KMS-11 (cell line): Measurements from ENCODE around the gene WDR18.

Experiments used
- H2AFZ ChIP-seq: fragments of 200-600 bp; sonication (generic); 2 replicates; pipeline ENCODE4 v1.6.1; 2016; ENCODE audit warnings: antibody characterized with exemption, mixed run types, low read depth
- H3K27ac ChIP-seq: fragments of 200-600 bp; sonication (generic); 2 replicates; pipeline ENCODE4 v1.6.1; 2016; ENCODE audit warnings: mild to moderate bottlenecking, mixed run types
- H3K27me3 ChIP-seq: fragments of 200-600 bp; sonication (generic); 2 replicates; pipeline ENCODE4 v1.6.1; 2017; ENCODE audit warnings: mild to moderate bottlenecking, low read depth, mixed run types, moderate library complexity; ENCODE audit not compliant: insufficient read depth
- H3K36me3 ChIP-seq: fragments of 200-600 bp; sonication (generic); 2 replicates; pipeline ENCODE4 v1.6.1; 2017; ENCODE audit warnings: mild to moderate bottlenecking, mixed run types; ENCODE audit not compliant: insufficient read depth
- H3K4me1 ChIP-seq: fragments of 200-600 bp; sonication (generic); 2 replicates; pipeline ENCODE4 v1.6.1; 2016; ENCODE audit warnings: mild to moderate bottlenecking, low read depth, mixed run types; ENCODE audit not compliant: poor library complexity, severe bottlenecking
- H3K4me2 ChIP-seq: fragments of 200-600 bp; sonication (generic); 2 replicates; pipeline ENCODE4 v1.7.0; 2016; ENCODE audit warnings: mild to moderate bottlenecking, mixed run types
- H3K4me3 ChIP-seq: fragments of 200-600 bp; sonication (generic); IDR thresholded peaks from 2 replicates; pipeline ENCODE4 v1.6.1; 2017; ENCODE audit warnings: low read depth, low read length, mixed read lengths; ENCODE audit not compliant: insufficient read depth
- H3K79me2 ChIP-seq: fragments of 200-600 bp; sonication (generic); 2 replicates; pipeline ENCODE4 v1.6.1; 2016; ENCODE audit warnings: low read depth, mixed run types; ENCODE audit not compliant: insufficient read depth
- H3K9ac ChIP-seq: fragments of 200-600 bp; sonication (generic); 2 replicates; pipeline ENCODE4 v1.6.1; 2016; ENCODE audit warnings: mild to moderate bottlenecking, mixed run types
- H4K20me1 ChIP-seq: fragments of 200-600 bp; sonication (generic); 2 replicates; pipeline ENCODE4 v1.6.1; 2016; ENCODE audit warnings: mild to moderate bottlenecking, mixed run types; ENCODE audit not compliant: insufficient read depth
- CTCF ChIP-seq: fragments of 200-600 bp; sonication (generic); conservative IDR thresholded peaks from 2 replicates; pipeline ENCODE4 v1.6.1; 2017; ENCODE audit warnings: low read depth, mild to moderate bottlenecking, antibody characterized with exemption, low read length, moderate library complexity, mixed read lengths

WDR18 gene

GRCh38 chr19:972281-972680, 11.9 kb upstream of the WDR18 start:
- no peaks in the 10 kb centered on the region for H3K4me1 ChIP-seq
- no peak overlapping the region for H3K4me2 ChIP-seq
- no peak overlapping the region for H3K4me3 ChIP-seq
- H4K20me1 ChIP-seq: no peaks in the 10 kb centered on the region
- peaks cover 4% of the 10 kb centered on the region; the same call in 1 of the 2 replicates for H3K36me3 ChIP-seq
- H3K79me2 ChIP-seq: no peaks in the 10 kb centered on the region
- H3K27me3 ChIP-seq: no peaks in the 10 kb centered on the region
- no peak overlapping the region for H2AFZ ChIP-seq
- no peak overlapping the region for H3K27ac ChIP-seq
- no peak overlapping the region for H3K9ac ChIP-seq
- no peak for TF ChIP-seq CTCF

GRCh38 chr19:973726-974563, 10.2 kb upstream of the WDR18 start:
- no peaks in the 10 kb centered on the region for H3K4me1 ChIP-seq
- no peaks in the 10 kb centered on the region; the same call in 1 of the 2 replicates for H3K36me3 ChIP-seq
- H3K27me3 ChIP-seq: no peaks in the 10 kb centered on the region
- H2AFZ ChIP-seq: no peak overlapping the region
- H3K27ac ChIP-seq: no peak overlapping the region
- TF ChIP-seq CTCF: no peak
- H4K20me1 ChIP-seq: no peaks in the 10 kb centered on the region
- H3K4me2 ChIP-seq: no peak overlapping the region
- no peaks in the 10 kb centered on the region for H3K79me2 ChIP-seq
- no peak overlapping the region for H3K4me3 ChIP-seq
- H3K9ac ChIP-seq: no peak overlapping the region

GRCh38 chr19:974564-975257, 9.4 kb upstream of the WDR18 start:
- Histone ChIP-seq H4K20me1 (no peaks in the 10 kb centered on the region), H3K79me2 (no peaks in the 10 kb centered on the region), H3K27me3 (no peaks in the 10 kb centered on the region), H3K4me3 (no peak overlapping the region), H3K36me3 (no peaks in the 10 kb centered on the region; the same call in 1 of the 2 replicates), H3K9ac (no peak overlapping the region), H3K4me1 (no peaks in the 10 kb centered on the region), H3K4me2 (no peak overlapping the region), H3K27ac (no peak overlapping the region), H2AFZ (no peak overlapping the region)
- TF ChIP-seq CTCF: no peak

- Histone ChIP-seq H3K36me3 (no peaks in the 10 kb centered on the region), H3K4me3 (no peak overlapping the region), H3K4me1 (no peaks in the 10 kb centered on the region), H3K27ac (no peak overlapping the region), H4K20me1 (no peaks in the 10 kb centered on the region), H3K4me2 (no peak overlapping the region), H3K9ac (no peak overlapping the region), H3K27me3 (no peaks in the 10 kb centered on the region), H3K79me2 (no peaks in the 10 kb centered on the region), H2AFZ (no peak overlapping the region)
- TF ChIP-seq CTCF: no peak
Observed at GRCh38 chr19:976476-976875, 7.7 kb upstream of the WDR18 start.
